GM18907 (cell line): ENCODE data around the gene SPR.

Experiments
- ATAC-seq: cut with Tn5 transposase; IDR thresholded peaks from one replicate; pipeline ENCODE4 v1.9.1; 2021; ENCODE audit warnings: mild to moderate bottlenecking, moderate library complexity; ENCODE audit not compliant: unreplicated experiment

SPR gene

GRCh38 chr2:72929010-72929409, 41.8 kb downstream of the SPR start:
- ATAC-seq = no peak

- no peak for ATAC-seq
Observed at GRCh38 chr2:72931280-72931910, 44.2 kb downstream of the SPR start.

- no peak for ATAC-seq
Observed at GRCh38 chr2:72932045-72932740, 45.0 kb downstream of the SPR start.

GRCh38 chr2:72932805-72933204, 45.6 kb downstream of the SPR start:
- no peak for ATAC-seq

GRCh38 chr2:72933207-72933606, 46.0 kb downstream of the SPR start:
- ATAC-seq = no peak

GRCh38 chr2:72933646-72934151, 46.5 kb downstream of the SPR start:
- no peak for ATAC-seq

GRCh38 chr2:72934683-72935610, 47.7 kb downstream of the SPR start:
- peak; percentile 74 for ATAC-seq

GRCh38 chr2:72935611-72935957, 48.4 kb downstream of the SPR start:
- no peak for ATAC-seq

GRCh38 chr2:72936660-72937355, 49.6 kb downstream of the SPR start:
- ATAC-seq = no peak

- no peak for ATAC-seq
Observed at GRCh38 chr2:72937356-72937669, 50.1 kb downstream of the SPR start.

- ATAC-seq = no peak
Observed at GRCh38 chr2:72938455-72938854, 51.2 kb downstream of the SPR start.

- ATAC-seq = no peak
Observed at GRCh38 chr2:72940361-72940760, 53.2 kb downstream of the SPR start.

- ATAC-seq = no peak
Observed at GRCh38 chr2:72940786-72941185, 53.6 kb downstream of the SPR start.
